Gastrocnemius medialis (tissue), 4 donors: ENCODE results near the gene AHSP. TPM values are rescaled to one million over a fixed set of nuclear protein-coding genes. Genes with fewer than 3 reads are reported as not detected.
"Not testable (repeated sequence)": the region's sequence is repeated elsewhere in the genome, so short reads cannot be mapped to it uniquely, and the experiment has no call there.

ENCODE experiments used
- ATAC-seq, 2 donors: fragments of 150-250 bp; one replicate each; pipeline ENCODE4 v1.9.1; 2016
- DNase-seq, 2 donors: peaks; one replicate each; pipeline ENCODE4 v3.0.0-alpha.2; 2019
- H3K27ac ChIP-seq, 4 donors: fragments of 200-600 bp; sonication (generic); 1 replicate in 1 of 4; 2 replicates in 3 of 4; pipeline ENCODE4 v1.5.1; 2016 to 2018; ENCODE audit warnings: mild to moderate bottlenecking in 2 of 4, moderate library complexity in 1 of 4
- H3K27me3 ChIP-seq, 3 donors: fragments of 200-600 bp; sonication (generic) in 2 of 3; 1 replicate in 1 of 3; 2 replicates in 2 of 3; pipeline versions ENCODE4 v1.5.1 to v1.6.0; 2016 to 2019; ENCODE audit warnings: mild to moderate bottlenecking in 1 of 3, moderate library complexity in 1 of 3
- H3K36me3 ChIP-seq, 2 donors: fragments of 200-600 bp; sonication (generic) in 1 of 2; one replicate each; pipeline ENCODE4 v1.5.1; 2017 to 2018
- H3K4me1 ChIP-seq, 2 donors: fragments of 200-600 bp; sonication (generic) in 1 of 2; one replicate each; pipeline ENCODE4 v1.5.1; 2016 to 2017; ENCODE audit warnings: mild to moderate bottlenecking in 2 of 2
- H3K4me3 ChIP-seq, 4 donors: fragments of 200-600 bp; sonication (generic) in 3 of 4; 1 replicate in 1 of 4; 2 replicates in 3 of 4; pipeline ENCODE4 v1.5.1; 2016 to 2019; ENCODE audit warnings: mild to moderate bottlenecking in 2 of 4
- H3K9me3 ChIP-seq, 3 donors: fragments of 200-600 bp; sonication (generic) in 2 of 3; 1 replicate in 1 of 3; 2 replicates in 2 of 3; pipeline ENCODE4 v1.5.1; 2016 to 2019
- CTCF ChIP-seq, 5 experiments: fragments of 450-650 bp in 3 of 5; fragments of 200-600 bp in 2 of 5; sonication (generic) in 2 of 5; IDR thresholded peaks in 4 of 5; conservative IDR thresholded peaks in 1 of 5; 1 replicate in 4 of 5; 2 replicates in 1 of 5; pipeline ENCODE4 v1.5.1; 2016 to 2019; ENCODE audit warnings: antibody characterized with exemption in 5 of 5, mild to moderate bottlenecking in 3 of 5, moderate library complexity in 3 of 5
- POLR2A ChIP-seq, 2 donors: fragments of 450-650 bp; IDR thresholded peaks; one replicate each; pipeline ENCODE4 v1.6.1; 2017; ENCODE audit warnings: antibody characterized with exemption in 2 of 2, mild to moderate bottlenecking in 2 of 2, moderate library complexity in 2 of 2
- in situ Hi-C, 4 donors: fragments of 200-750 bp; cut with MboI; loops; one replicate each; pipeline versions ENCODE4 v1.15.0 to v1.8.0; 2017; ENCODE audit warnings: low sequenced_read_pairs in 4 of 4
- intact Hi-C: fragments of 100-400 bp; cut with DNase I; formaldehyde crosslinking; loops from one replicate; pipeline ENCODE4 v1.15.1; 2023; ENCODE audit warnings: low total_unique reads
- total RNA-seq, 4 donors: library from RNA; depleted of rRNA; stranded (reverse); fragments of >200 nt; gene quantifications; one replicate each; pipeline versions ENCODE4 v1.1.0 to v1.2.3, GENCODE V29; 2016

The AHSP gene
- total RNA-seq, 4 donors from 2014 or later = not detected

- Histone ChIP-seq H3K36me3 (peaks cover 0 to 20% of the 10 kb centered on the region in 2 donors), H3K27me3 (no peaks in the 10 kb centered on the region), H3K27ac (no peak overlapping the region), H3K9me3 (no peaks in the 10 kb centered on the region), H3K4me1 (peaks cover 13 to 17% of the 10 kb centered on the region in 2 donors), H3K4me3 (no peak overlapping the region)
- ATAC-seq (no peak), DNase-seq (no peak)
- TF ChIP-seq CTCF (IDR thresholded peaks at IDR 0.05 in 4 of 5, conservative IDR thresholded peaks at IDR 0.05 in 1 of 5) (no peak), POLR2A (IDR thresholded peaks at IDR 0.05) (no peak)
- in situ Hi-C loops (loop anchor here in 3 of 4 donors (10.0 to 25.0 kb wide), 4 partner anchors 48 to 384 kb away; partner anchors contain the start of genes ZNF267 (in 2 of the 3) and ARMC5 (in 1 of the 3)), intact Hi-C loops (loop anchor here (10.0 kb wide), 1 partner anchor 372 kb away; the partner anchor contains the start of gene ZNF267)
Observed at GRCh38 chr16:31502981-31503380, 24.7 kb upstream of the AHSP start.

GRCh38 chr16:31503555-31503954 lies 24.1 kb upstream of the AHSP start:
- Histone ChIP-seq H3K4me1 (peaks cover 13 to 17% of the 10 kb centered on the region in 2 donors), H3K36me3 (peaks cover 0 to 15% of the 10 kb centered on the region in 2 donors)
- not testable (repeated sequence) for H3K27me3 ChIP-seq, H3K9me3 ChIP-seq, H3K4me3 ChIP-seq, DNase-seq, ATAC-seq, H3K27ac ChIP-seq
- intact Hi-C loops = loop anchor here (10.0 kb wide), 1 partner anchor 371 kb away; the partner anchor contains the start of gene ZNF267
- in situ Hi-C loops = loop anchor here in 3 of 4 donors (10.0 to 25.0 kb wide), 4 partner anchors 49 to 384 kb away; partner anchors contain the start of genes ZNF267 (in 2 of the 3) and ARMC5 (in 1 of the 3)

GRCh38 chr16:31504159-31504558 lies 23.5 kb upstream of the AHSP start:
- in situ Hi-C loops = loop anchor here in 3 of 4 donors (10.0 to 25.0 kb wide), 4 partner anchors 49 to 383 kb away; partner anchors contain the start of genes ZNF267 (in 2 of the 3) and ARMC5 (in 1 of the 3)
- no peak overlapping the region for H3K4me3 ChIP-seq
- ATAC-seq (no peak), DNase-seq (no peak)
- peaks cover 18 to 21% of the 10 kb centered on the region in 2 donors for H3K4me1 ChIP-seq
- H3K27ac ChIP-seq = no peak overlapping the region
- intact Hi-C loops = loop anchor here (10.0 kb wide), 1 partner anchor 371 kb away; the partner anchor contains the start of gene ZNF267
- TF ChIP-seq CTCF (IDR thresholded peaks at IDR 0.05 in 4 of 5, conservative IDR thresholded peaks at IDR 0.05 in 1 of 5) (no peak), POLR2A (IDR thresholded peaks at IDR 0.05) (no peak)
- no peaks in the 10 kb centered on the region for H3K27me3 ChIP-seq
- peaks cover 0 to 9% of the 10 kb centered on the region in 2 donors for H3K36me3 ChIP-seq
- H3K9me3 ChIP-seq = no peaks in the 10 kb centered on the region

DNA sequence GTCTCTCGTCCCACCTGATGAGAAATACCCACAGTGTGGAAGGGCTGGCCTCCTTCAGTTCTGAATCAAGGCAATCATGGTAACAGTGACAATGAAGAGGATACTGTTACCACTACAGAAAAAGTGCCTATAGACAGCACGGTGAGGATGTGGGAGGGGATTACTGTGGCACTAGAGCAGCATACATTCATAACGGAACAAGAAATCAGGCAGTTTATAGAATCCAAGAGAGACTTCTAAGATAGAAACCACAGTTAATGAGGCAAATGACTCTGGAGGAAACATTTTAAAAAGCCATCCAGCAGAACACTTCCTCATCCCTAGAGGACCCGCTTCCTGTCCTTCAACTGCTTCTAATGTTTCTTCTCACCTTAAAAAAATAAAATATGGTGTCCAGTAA lies 22.2 kb upstream of the AHSP start:
- Histone ChIP-seq H3K27me3 (no peaks in the 10 kb centered on the region), H3K27ac (no peak overlapping the region), H3K36me3 (no peaks in the 10 kb centered on the region), H3K4me3 (no peak overlapping the region), H3K4me1 (peaks cover 24 to 28% of the 10 kb centered on the region in 2 donors), H3K9me3 (no peaks in the 10 kb centered on the region)
- intact Hi-C loops (loop anchor here (10.0 kb wide), 1 partner anchor 369 kb away; the partner anchor contains the start of gene ZNF267), in situ Hi-C loops (loop anchor here in 3 of 4 donors (10.0 to 25.0 kb wide), 4 partner anchors 51 to 382 kb away; partner anchors contain the start of genes ZNF267 (in 2 of the 3) and ARMC5 (in 1 of the 3))
- no peak for TF ChIP-seq CTCF (IDR thresholded peaks at IDR 0.05 in 4 of 5, conservative IDR thresholded peaks at IDR 0.05 in 1 of 5)
- TF ChIP-seq POLR2A (IDR thresholded peaks at IDR 0.05) = no peak
- no peak for ATAC-seq
- DNase-seq = no peak

DNA sequence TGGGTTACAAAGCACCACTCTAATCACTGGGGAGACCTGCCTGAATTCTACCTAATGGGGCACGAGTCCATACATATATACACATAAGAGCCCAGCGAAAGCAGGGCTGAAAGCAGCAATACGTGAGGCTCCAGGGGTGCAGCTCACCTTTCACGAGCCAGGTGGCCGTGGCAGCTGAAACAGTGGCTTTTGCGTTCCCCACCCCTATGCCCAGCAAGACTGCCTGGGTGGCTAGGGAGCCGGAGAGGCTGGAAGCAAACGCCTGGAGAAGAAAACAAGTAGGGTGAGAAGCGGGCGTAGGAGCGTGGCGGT lies 20.1 kb upstream of the AHSP start:
- H3K9me3 ChIP-seq = no peaks in the 10 kb centered on the region
- in situ Hi-C loops = loop anchor here in 3 of 4 donors (10.0 to 25.0 kb wide), 4 partner anchors 53 to 380 kb away; partner anchors contain the start of genes ZNF267 (in 2 of the 3) and ARMC5 (in 1 of the 3)
- TF ChIP-seq CTCF (IDR thresholded peaks at IDR 0.05 in 4 of 5, conservative IDR thresholded peaks at IDR 0.05 in 1 of 5) = no peak
- TF ChIP-seq POLR2A (IDR thresholded peaks at IDR 0.05) = no peak
- H3K4me3 ChIP-seq = peak overlapping the region; percentile 74 to 98 (median 87)
- no peak for DNase-seq
- ATAC-seq = peak; percentile 7 to 13
- no peaks in the 10 kb centered on the region for H3K36me3 ChIP-seq
- peak overlapping the region; percentile 88 to 93 (median 91) for H3K27ac ChIP-seq
- H3K4me1 ChIP-seq = peaks cover 24 to 28% of the 10 kb centered on the region in 2 donors
- intact Hi-C loops = loop anchor here (10.0 kb wide), 1 partner anchor 367 kb away; the partner anchor contains the start of gene ZNF267
- H3K27me3 ChIP-seq = no peaks in the 10 kb centered on the region
